ENCODE results near the gene SYCE1. TPM values are rescaled to one million over a fixed set of nuclear protein-coding genes. Genes with fewer than 3 reads are reported as not detected.
A peak's percentile ranks its signal among the peaks of the same experiment; 100 is the strongest.
"Not testable (repeated sequence)": the region's sequence is repeated elsewhere in the genome, so short reads cannot be mapped to it uniquely, and the experiment has no call there.

SYCE1 gene
- total and polyA plus RNA-seq, 2 of the 4 experiments (the other 2 are of a cell fraction), result not detected

DNA sequence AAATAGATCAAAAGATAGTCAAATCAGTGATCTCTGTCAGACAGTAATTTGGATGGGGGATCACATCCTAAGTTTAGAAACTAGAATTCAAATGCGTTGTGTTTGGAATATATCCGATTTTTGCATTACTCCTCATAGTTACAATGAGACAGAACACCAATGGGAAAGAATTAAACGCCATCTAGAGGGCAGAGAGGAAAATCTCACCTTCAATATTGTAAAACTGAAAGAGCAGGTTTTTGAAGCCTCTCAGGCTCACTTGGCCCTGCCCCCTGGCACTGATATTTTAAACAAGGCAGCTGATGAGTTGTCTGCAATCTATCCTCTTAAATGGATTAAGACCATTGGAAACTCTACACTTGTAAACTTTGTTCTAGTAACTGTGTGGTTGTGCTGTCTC, 43.5 kb upstream of the SYCE1 start:
- no peak overlapping the region for H3K23ac ChIP-seq (ENCODE audit: low read depth, low read length)
- no peak overlapping the region for H2AK5ac ChIP-seq (ENCODE audit: low read depth, low read length)
- H4K8ac ChIP-seq (ENCODE audit: low read depth in 2 of 2, low read length in 2 of 2), result no peak overlapping the region
- BruUV-seq (replicated peaks), result no TSS peak
- H2BK5ac ChIP-seq (ENCODE audit: low read depth, low read length, poor library complexity, severe bottlenecking), result no peak overlapping the region
- peaks cover 2% of the 10 kb centered on the region; the same call in 1 of the 2 replicates for H3K9me3 ChIP-seq (ENCODE audit: control insufficient read depth, insufficient read depth, low read length)
- H3K9me1 ChIP-seq (ENCODE audit: insufficient read depth, low read length), result no peaks in the 10 kb centered on the region
- H3K56ac ChIP-seq (ENCODE audit: extremely low read depth, insufficient read depth, low read length), result no peak overlapping the region
- no peak overlapping the region for H3K4ac ChIP-seq (ENCODE audit: low read depth, low read length)
- no peak overlapping the region for H3K9ac ChIP-seq (ENCODE audit: low read depth, low read length)
- dilution Hi-C loops (cut with HindIII; ENCODE audit: low sequenced_read_pairs, unreplicated experiment), result no loop called here
- H3K18ac ChIP-seq (ENCODE audit: low read depth, low read length), result no peak overlapping the region
- no peak overlapping the region for H2AK9ac ChIP-seq (replicated peaks; ENCODE audit: low read depth, low read length, poor library complexity)
- ChIA-PET CTCF (no interaction called here), POLR2A (ENCODE audit: unreplicated experiment) (no interaction called here)
- H4K5ac ChIP-seq (ENCODE audit: low read depth, low read length), result no peak overlapping the region
- WGBS, 2 experiments (ENCODE audit: extremely low coverage in 2 of 2, insufficient read length in 1 of 2), result no CpG with 5 or more reads among the region's 3 CpGs
- DNase-seq, result no peak
- H2BK120ac ChIP-seq (ENCODE audit: low read depth, low read length), result no peak overlapping the region
- intact Hi-C loops (cut with micrococcal nuclease), result no loop called here
- H4K20me1 ChIP-seq (ENCODE audit: insufficient read depth, low read length), result no peaks in the 10 kb centered on the region
- H3K79me1 ChIP-seq (ENCODE audit: low read depth in 1 of 2, low read length in 2 of 2), result no peaks in the 10 kb centered on the region
- no peak overlapping the region for H3K4me2 ChIP-seq (ENCODE audit: low read depth, low read length)
- H4K91ac ChIP-seq (ENCODE audit: insufficient read depth, low read depth, low read length), result no peak overlapping the region
- no peak overlapping the region for H3K4me3 ChIP-seq (ENCODE audit: insufficient read depth, low read depth, low read length)
- TF ChIP-seq RCOR1 (IDR thresholded peaks at IDR 0.05; ENCODE audit: insufficient replicate concordance, low read length) (no peak), MAFK (IDR thresholded peaks at IDR 0.05; ENCODE audit: low read depth, low read length) (no peak), MAZ (IDR thresholded peaks at IDR 0.05; ENCODE audit: borderline replicate concordance, low read depth, low read length) (no peak), FOS (IDR thresholded peaks at IDR 0.05; ENCODE audit: low read depth, low read length) (no peak), SMC3 (IDR thresholded peaks at IDR 0.05; ENCODE audit: low read depth, low read length) (no peak), CHD1 (IDR thresholded peaks at IDR 0.05; ENCODE audit: low read depth, low read length) (no peak), CEBPB (IDR thresholded peaks at IDR 0.05; ENCODE audit: low read depth, low read length) (no peak)
- TF ChIP-seq, protein P1, sequence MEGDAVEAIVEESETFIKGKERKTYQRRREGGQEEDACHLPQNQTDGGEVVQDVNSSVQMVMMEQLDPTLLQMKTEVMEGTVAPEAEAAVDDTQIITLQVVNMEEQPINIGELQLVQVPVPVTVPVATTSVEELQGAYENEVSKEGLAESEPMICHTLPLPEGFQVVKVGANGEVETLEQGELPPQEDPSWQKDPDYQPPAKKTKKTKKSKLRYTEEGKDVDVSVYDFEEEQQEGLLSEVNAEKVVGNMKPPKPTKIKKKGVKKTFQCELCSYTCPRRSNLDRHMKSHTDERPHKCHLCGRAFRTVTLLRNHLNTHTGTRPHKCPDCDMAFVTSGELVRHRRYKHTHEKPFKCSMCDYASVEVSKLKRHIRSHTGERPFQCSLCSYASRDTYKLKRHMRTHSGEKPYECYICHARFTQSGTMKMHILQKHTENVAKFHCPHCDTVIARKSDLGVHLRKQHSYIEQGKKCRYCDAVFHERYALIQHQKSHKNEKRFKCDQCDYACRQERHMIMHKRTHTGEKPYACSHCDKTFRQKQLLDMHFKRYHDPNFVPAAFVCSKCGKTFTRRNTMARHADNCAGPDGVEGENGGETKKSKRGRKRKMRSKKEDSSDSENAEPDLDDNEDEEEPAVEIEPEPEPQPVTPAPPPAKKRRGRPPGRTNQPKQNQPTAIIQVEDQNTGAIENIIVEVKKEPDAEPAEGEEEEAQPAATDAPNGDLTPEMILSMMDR (conservative IDR thresholded peaks at IDR 0.05; ENCODE audit: low read depth, low read length), result peak; percentile 35
- no peak overlapping the region for H2BK15ac ChIP-seq (ENCODE audit: low read depth, low read length)
- H3K27me3 ChIP-seq (ENCODE audit: control insufficient read depth, insufficient read depth, low read length), result no peaks in the 10 kb centered on the region
- H3K4me1 ChIP-seq (ENCODE audit: control insufficient read depth, insufficient read depth, low read length), result no peaks in the 10 kb centered on the region
- H2AFZ ChIP-seq (replicated peaks; ENCODE audit: low read length, poor library complexity), result no peak overlapping the region
- H3K36me3 ChIP-seq (ENCODE audit: control insufficient read depth, insufficient read depth, low read length), result no peaks in the 10 kb centered on the region
- ATAC-seq (ENCODE audit: low read depth), result 0 out of 2 replicates have a peak, but pooled peaks have one; percentile 35
- H3K14ac ChIP-seq (replicated peaks; ENCODE audit: low read depth, low read length), result no peak overlapping the region
- no peak overlapping the region for H2BK20ac ChIP-seq (ENCODE audit: low read depth, low read length)
- in situ Hi-C loops (cut with MboI; ENCODE audit: low sequenced_read_pairs), result no loop called here
- no peak overlapping the region for H3K27ac ChIP-seq (ENCODE audit: insufficient read depth, low read length)

DNA sequence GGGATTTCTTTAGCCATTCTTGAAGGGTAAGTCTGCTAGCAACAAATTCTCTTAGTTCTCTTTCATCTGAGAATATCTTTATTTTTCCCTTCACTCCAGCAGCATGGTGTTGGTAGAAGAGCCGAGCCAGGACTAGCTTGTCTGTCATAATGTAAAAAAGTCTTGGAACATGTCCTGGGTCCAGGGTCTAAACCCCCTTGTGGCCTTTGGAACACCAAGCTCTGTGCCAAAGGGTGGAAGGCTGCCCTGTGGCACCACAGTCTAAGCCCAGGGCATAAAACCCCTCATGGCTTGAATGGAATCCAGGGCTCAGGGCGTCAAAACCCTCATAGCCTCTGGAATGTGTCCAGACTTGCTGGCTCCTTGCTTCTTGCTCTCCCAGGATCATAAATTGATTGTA, 38.1 kb upstream of the SYCE1 start:
- in situ Hi-C loops (cut with MboI; ENCODE audit: low sequenced_read_pairs); H3K27me3 ChIP-seq (ENCODE audit: control insufficient read depth, insufficient read depth, low read length); H3K4me3 ChIP-seq (ENCODE audit: insufficient read depth, low read depth, low read length); H3K18ac ChIP-seq (ENCODE audit: low read depth, low read length); ATAC-seq (ENCODE audit: low read depth); H3K4me1 ChIP-seq (ENCODE audit: control insufficient read depth, insufficient read depth, low read length); H4K91ac ChIP-seq (ENCODE audit: insufficient read depth, low read depth, low read length); H2BK20ac ChIP-seq (ENCODE audit: low read depth, low read length); H2AFZ ChIP-seq (replicated peaks; ENCODE audit: low read length, poor library complexity); intact Hi-C loops (cut with micrococcal nuclease); H3K4me2 ChIP-seq (ENCODE audit: low read depth, low read length); H4K20me1 ChIP-seq (ENCODE audit: insufficient read depth, low read length); H3K14ac ChIP-seq (replicated peaks; ENCODE audit: low read depth, low read length); H3K4ac ChIP-seq (ENCODE audit: low read depth, low read length); POLR2A ChIA-PET (ENCODE audit: unreplicated experiment); H3K36me3 ChIP-seq (ENCODE audit: control insufficient read depth, insufficient read depth, low read length); H2AK5ac ChIP-seq (ENCODE audit: low read depth, low read length); H4K5ac ChIP-seq (ENCODE audit: low read depth, low read length); H4K8ac ChIP-seq (ENCODE audit: low read depth in 2 of 2, low read length in 2 of 2); H3K9me1 ChIP-seq (ENCODE audit: insufficient read depth, low read length); BruUV-seq (replicated peaks); H2BK5ac ChIP-seq (ENCODE audit: low read depth, low read length, poor library complexity, severe bottlenecking); H3K27ac ChIP-seq (ENCODE audit: insufficient read depth, low read length); H2BK15ac ChIP-seq (ENCODE audit: low read depth, low read length); H2AK9ac ChIP-seq (replicated peaks; ENCODE audit: low read depth, low read length, poor library complexity); dilution Hi-C loops (cut with HindIII; ENCODE audit: low sequenced_read_pairs, unreplicated experiment); DNase-seq; H3K9me3 ChIP-seq (ENCODE audit: control insufficient read depth, insufficient read depth, low read length); CTCF ChIA-PET; H3K9ac ChIP-seq (ENCODE audit: low read depth, low read length); H3K56ac ChIP-seq (ENCODE audit: extremely low read depth, insufficient read depth, low read length); H3K23ac ChIP-seq (ENCODE audit: low read depth, low read length); H2BK120ac ChIP-seq (ENCODE audit: low read depth, low read length); H3K79me1 ChIP-seq (ENCODE audit: low read depth in 1 of 2, low read length in 2 of 2): not testable (repeated sequence)
- no CpG with 5 or more reads among the region's 2 CpGs for WGBS, 2 experiments (ENCODE audit: extremely low coverage in 2 of 2, insufficient read length in 1 of 2)
